Mammary epithelial cell (primary cell): ENCODE data around the gene PARP14.

Experiments used
- EZH2 ChIP-seq: IDR thresholded peaks from 2 replicates; pipeline ENCODE4 v1.6.1; 2012; ENCODE audit warnings: low read length, inconsistent platforms, borderline replicate concordance
- TF ChIP-seq, protein P1 (sequence below), 2 donors: IDR thresholded peaks in 1 of 2; conservative IDR thresholded peaks in 1 of 2; 2 replicates each; pipeline ENCODE4 v1.5.1; 2011 to 2012; ENCODE audit warnings: inconsistent platforms in 2 of 2, low read length in 2 of 2, mild to moderate bottlenecking in 2 of 2, control low read depth in 1 of 2, low read depth in 1 of 2; ENCODE audit not compliant: insufficient read depth in 1 of 2; ENCODE audit errors: extremely low read depth in 1 of 2

- TF ChIP-seq, protein P1, sequence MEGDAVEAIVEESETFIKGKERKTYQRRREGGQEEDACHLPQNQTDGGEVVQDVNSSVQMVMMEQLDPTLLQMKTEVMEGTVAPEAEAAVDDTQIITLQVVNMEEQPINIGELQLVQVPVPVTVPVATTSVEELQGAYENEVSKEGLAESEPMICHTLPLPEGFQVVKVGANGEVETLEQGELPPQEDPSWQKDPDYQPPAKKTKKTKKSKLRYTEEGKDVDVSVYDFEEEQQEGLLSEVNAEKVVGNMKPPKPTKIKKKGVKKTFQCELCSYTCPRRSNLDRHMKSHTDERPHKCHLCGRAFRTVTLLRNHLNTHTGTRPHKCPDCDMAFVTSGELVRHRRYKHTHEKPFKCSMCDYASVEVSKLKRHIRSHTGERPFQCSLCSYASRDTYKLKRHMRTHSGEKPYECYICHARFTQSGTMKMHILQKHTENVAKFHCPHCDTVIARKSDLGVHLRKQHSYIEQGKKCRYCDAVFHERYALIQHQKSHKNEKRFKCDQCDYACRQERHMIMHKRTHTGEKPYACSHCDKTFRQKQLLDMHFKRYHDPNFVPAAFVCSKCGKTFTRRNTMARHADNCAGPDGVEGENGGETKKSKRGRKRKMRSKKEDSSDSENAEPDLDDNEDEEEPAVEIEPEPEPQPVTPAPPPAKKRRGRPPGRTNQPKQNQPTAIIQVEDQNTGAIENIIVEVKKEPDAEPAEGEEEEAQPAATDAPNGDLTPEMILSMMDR (conservative IDR thresholded peaks at IDR 0.05 in 1 of 2, IDR thresholded peaks at IDR 0.05 in 1 of 2; ENCODE audit: extremely low read depth in 1 of 2, insufficient read depth in 1 of 2, low read depth in 1 of 2, low read length in 2 of 2): no peak
- no peak for TF ChIP-seq EZH2
Observed at GRCh38 chr3:122676759-122677158, 3.9 kb upstream of the PARP14 start.
